CMK (cell line): ENCODE data around the gene FBXO8.
"Not testable (repeated sequence)": the region's sequence is repeated elsewhere in the genome, so short reads cannot be mapped to it uniquely, and the experiment has no call there.

Source experiments
- DNase-seq: peaks from one replicate; pipeline ENCODE4 v3.0.0-alpha.2; 2010; ENCODE audit warnings: low read depth

The FBXO8 gene

GRCh38 chr4:174282836-174283506, 496 bp downstream of the FBXO8 start:
- DNase-seq = peak; percentile 78

GRCh38 chr4:174281901-174282300, 1.6 kb downstream of the FBXO8 start:
- no peak for DNase-seq

- DNase-seq = no peak
Measured at GRCh38 chr4:174281182-174281737, 2.2 kb downstream of the FBXO8 start.

GRCh38 chr4:174279433-174280155, 3.9 kb downstream of the FBXO8 start:
- DNase-seq = no peak

DNA sequence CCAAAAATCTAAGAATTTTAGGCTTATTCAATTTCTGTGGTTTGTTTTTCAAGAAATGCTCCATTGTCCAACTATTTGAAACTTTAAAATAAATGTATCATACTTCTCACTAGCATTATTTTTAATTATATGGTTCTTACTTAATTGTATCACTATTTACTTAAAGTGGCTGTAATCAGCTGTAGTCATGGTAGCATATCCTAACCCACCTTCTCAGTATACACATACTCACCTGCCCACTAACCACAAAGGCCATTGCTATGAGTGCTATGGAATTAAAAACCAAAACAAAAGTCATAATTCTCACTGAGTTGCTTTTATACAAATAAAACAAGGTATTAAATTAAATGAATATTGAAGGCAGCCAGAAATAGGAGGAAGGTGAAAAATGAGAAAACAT, 5.0 kb downstream of the FBXO8 start:
- no peak for DNase-seq

DNA sequence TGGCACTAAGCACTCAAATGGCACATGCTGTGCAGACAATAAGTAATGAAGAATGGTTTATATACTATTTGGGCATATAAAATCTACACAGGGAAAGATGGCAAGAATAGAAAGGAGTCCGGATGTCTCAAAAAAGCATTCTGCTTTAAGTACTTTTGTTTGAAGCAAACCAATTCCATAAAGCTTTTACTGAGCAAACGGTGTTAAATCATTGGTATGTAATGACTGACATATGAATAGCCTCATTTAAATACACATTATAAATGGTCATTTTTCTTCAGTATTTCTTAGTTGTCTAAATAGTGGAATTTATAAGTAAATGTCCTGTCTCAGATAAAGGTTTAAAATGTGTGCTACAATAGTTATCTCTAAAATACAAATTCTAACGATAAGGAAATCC, 6.0 kb downstream of the FBXO8 start:
- DNase-seq = no peak

DNA sequence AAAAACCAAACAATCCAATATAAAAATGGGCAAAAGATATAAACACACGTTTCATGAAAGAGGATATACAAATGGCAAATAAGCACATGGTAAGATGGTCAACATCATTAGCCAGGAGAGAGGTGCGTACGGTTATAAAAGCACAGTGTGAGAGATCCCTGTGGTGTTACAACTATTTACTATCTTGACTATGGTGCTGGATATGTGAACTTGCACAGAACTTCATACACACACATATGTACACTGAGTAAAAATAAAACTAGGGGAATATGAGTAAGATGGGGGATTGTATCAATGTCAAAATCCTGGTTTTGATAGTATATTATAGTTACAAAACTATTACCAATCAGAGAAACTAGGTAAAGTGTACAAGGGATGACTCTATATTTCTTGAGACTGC, 8.4 kb downstream of the FBXO8 start:
- no peak for DNase-seq

- DNase-seq = no peak
Measured at GRCh38 chr4:174274436-174274835, 9.0 kb downstream of the FBXO8 start.

- no peak for DNase-seq
Measured at GRCh38 chr4:174273930-174274329, 9.5 kb downstream of the FBXO8 start.

GRCh38 chr4:174266416-174266815, 17.1 kb downstream of the FBXO8 start:
- DNase-seq = no peak

DNA sequence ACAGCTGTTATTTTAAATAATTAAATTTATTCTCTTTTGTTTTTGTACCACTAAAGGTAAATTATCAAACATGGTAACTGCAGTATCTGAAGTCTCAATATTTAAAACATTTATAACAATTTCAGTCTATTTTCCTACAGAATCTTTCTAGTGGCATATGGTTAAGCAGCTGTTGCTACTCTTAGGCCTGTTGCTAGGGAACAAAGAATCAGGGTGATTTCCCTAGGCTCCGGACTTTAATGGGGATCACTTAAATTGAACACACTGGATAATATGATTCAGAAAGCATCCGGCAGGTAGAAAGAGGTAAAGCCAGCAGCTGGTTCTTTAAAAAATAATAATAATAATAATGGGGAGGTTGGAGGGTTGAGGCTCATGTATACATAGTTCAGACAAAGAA, 17.6 kb downstream of the FBXO8 start:
- no peak for DNase-seq

- no peak for DNase-seq
Measured at GRCh38 chr4:174263445-174263736, 20.1 kb downstream of the FBXO8 start.

DNA sequence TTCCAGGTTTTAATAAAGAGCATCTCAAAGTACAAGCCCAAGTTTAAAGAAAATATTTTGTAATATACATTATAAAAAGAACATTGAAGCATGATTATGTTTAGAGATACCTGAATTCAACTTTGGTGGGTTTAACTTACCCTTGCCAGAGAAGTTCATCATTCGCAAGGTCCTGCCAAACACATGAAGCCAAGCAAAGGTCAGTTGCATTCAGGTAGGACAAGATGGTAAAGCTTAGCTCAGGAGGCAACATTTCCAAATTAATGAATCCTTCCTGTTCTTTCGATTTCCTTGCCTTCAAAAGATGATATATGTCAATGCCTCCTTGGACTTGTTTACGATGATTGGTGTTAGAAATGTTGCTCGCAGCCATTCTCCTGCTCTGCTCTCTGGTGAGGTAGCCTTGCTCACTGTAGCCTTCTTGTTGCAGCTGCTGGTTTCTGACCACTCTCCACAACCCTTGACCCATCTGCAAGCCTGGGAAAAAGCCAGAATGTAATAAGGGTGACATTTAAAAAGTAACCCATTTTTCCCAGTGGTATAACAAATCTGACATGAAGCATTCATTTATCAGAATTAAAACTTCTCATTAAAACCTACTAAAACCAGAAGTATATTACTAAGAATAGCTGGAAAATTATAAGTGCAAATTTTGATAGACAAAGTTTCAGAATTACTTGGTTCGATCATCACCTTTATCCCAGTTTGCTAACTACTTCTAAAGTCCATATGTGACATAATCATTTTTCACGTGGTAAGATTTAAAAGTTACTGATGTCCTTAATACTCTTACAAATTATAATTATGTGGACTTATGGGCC, 20.6 kb downstream of the FBXO8 start:
- no peak for DNase-seq

- not testable (repeated sequence) for DNase-seq
Measured at GRCh38 chr4:174261432-174261831, 22.0 kb downstream of the FBXO8 start.

DNA sequence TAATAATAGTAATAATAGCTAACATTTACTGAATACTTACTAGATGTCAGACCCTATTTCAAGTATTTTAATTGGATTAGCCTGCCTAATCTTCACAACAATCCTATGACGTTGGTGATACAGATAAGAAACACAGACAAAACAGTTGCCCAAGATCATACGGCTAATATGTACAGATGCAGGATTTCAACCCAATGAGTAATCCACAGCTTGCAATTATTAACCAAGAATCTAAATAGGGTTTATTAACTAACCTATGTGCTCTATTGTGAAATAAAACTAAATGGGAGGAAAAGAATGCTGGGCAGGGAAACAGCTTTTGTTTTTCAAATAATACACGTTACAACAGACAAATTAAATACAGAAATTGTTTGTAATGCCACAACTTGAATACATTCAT, 23.4 kb downstream of the FBXO8 start:
- DNase-seq = no peak

DNA sequence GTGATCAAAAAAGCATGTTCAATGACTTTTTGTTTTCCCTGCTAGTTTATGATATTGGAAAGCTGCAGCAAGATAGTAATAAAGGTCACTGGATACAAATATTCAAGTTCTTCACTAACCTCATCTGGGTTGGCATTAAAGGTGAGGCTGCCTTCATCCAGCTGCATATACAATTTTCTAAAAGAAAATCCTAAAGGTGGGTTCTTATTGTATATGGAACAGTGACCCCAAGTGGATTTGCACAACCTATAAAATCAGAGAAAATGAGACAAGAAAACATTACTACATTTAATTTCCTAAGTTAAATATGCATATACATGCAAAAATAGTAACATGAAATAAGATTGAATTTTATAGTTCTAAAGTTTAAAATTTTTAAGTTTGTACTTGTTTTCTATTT, 23.9 kb downstream of the FBXO8 start:
- no peak for DNase-seq

- no peak for DNase-seq
Measured at GRCh38 chr4:174256277-174256713, 27.2 kb downstream of the FBXO8 start.

DNA sequence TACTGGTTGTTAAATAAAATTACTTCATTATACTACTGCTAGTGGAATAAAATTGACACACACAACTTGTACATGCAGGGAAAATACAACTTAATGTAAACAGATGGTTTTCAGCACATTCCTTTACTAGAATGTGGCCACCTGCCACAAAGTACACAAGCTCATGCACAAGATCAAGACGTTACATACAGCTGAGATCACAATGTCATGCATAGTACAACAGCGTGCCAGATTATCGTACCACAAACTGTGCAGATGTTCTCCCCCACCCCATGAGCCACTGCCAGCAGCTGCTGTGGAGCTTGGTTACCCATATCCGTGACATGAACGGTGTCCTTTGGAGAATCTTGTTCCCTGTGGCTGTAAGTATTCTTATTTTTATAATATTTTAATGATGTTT, 27.7 kb downstream of the FBXO8 start:
- no peak for DNase-seq

DNA sequence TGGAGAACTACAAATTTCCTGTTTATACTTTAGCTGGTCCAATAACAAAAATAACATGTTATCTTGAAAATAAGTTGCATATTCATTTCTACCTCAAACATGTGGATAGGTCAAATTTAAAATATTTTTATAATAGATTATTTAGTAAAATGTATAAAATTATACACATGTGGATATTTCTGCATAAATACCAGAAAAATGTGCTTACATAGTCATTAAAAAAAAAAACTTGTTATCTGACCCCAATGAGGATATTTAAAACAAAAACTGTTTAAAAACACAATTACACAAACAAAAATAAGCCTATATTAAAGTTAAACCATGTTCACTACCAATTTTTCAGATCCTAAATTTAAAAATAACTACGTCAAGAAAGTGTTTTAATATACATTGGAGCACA, 28.1 kb downstream of the FBXO8 start:
- DNase-seq = no peak

- DNase-seq = no peak
Measured at GRCh38 chr4:174254613-174255012, 28.9 kb downstream of the FBXO8 start.

- no peak for DNase-seq
Measured at GRCh38 chr4:174252412-174252811, 31.1 kb downstream of the FBXO8 start.

- DNase-seq = no peak
Measured at GRCh38 chr4:174248407-174248806, 35.1 kb downstream of the FBXO8 start.

DNA sequence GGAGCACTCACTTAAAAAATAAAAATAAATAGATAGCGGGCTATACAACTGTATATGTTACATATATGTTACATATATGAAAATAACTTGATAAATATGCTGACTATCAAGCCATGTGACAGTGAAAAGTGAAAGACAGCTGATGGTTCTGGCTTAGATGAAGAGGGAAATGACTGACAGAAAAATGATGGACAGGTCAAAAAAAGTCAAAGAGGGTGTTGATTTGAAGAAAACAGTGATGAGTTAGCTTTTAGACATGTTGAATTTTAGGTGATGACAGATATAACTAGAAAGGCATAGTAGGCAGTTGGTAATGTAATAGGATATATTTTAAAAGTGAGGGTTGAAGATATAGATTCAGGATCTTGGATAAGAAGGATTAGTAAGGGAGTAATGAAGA, 37.8 kb downstream of the FBXO8 start:
- DNase-seq = no peak
